ENCODE data around the gene CCR7.

DNA sequence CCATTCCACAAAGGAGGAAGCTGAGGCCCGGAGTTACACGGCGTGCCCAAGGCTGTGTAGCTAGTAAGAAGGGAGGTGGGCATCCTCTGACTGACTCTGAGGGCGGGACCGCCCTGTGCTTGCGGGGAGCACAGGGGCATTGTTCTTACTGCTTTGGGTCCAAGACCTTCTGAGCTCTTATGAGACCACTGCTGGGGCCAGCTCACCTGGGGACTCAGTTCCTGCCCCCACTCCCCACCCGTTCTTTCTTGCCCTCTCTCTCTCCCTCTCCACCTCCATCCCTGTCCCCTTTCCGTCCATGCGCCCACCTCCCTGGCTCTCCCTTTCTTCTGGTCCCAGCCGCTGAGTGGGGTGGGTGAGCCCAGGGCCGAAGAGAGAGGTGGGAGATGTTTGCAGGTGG lies 19.6 kb downstream of the CCR7 start:
- TF ChIP-seq, protein P1, sequence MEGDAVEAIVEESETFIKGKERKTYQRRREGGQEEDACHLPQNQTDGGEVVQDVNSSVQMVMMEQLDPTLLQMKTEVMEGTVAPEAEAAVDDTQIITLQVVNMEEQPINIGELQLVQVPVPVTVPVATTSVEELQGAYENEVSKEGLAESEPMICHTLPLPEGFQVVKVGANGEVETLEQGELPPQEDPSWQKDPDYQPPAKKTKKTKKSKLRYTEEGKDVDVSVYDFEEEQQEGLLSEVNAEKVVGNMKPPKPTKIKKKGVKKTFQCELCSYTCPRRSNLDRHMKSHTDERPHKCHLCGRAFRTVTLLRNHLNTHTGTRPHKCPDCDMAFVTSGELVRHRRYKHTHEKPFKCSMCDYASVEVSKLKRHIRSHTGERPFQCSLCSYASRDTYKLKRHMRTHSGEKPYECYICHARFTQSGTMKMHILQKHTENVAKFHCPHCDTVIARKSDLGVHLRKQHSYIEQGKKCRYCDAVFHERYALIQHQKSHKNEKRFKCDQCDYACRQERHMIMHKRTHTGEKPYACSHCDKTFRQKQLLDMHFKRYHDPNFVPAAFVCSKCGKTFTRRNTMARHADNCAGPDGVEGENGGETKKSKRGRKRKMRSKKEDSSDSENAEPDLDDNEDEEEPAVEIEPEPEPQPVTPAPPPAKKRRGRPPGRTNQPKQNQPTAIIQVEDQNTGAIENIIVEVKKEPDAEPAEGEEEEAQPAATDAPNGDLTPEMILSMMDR (IDR thresholded peaks at IDR 0.05; ENCODE audit: low read length) = no peak
- TF ChIP-seq EZH2phosphoT487 (IDR thresholded peaks at IDR 0.05; ENCODE audit: low read length) = no peak
- TF ChIP-seq EZH2 (optimal IDR thresholded peaks at IDR 0.05; ENCODE audit: low read depth, low read length) = no peak
